Ovary (tissue), 1 donor: ENCODE results near the gene CFAP97D1.

Experiments used
- EP300 ChIP-seq: sonication (generic); formaldehyde crosslinking; IDR thresholded peaks from one replicate; pipeline ENCODE4 v1.6.1; 2017; ENCODE audit warnings: antibody characterized with exemption
- POLR2A ChIP-seq: fragments of 450-650 bp; IDR thresholded peaks from one replicate; pipeline ENCODE4 v1.6.1; 2017; ENCODE audit warnings: antibody characterized with exemption, mild to moderate bottlenecking, moderate library complexity

DNA sequence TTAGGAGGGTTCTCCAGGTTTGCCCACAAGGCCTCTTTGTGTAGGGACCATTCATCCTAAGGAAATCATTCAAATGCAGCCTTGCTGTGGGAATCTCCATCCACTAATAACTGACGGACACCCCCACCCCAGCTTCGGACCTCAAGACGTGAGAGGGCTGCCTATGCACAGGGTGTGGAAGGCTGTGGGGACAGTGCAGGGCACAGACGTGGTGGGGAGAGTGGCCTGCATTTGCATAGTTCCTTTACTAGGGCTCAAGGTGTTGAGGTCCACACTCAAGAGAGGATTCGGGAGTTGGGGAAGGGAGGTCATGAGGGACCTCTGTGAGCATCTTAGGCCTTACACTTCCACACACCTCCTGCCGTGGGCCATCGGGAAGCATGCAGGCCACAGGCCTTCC is 11.3 kb upstream of the CFAP97D1 start:
- TF ChIP-seq POLR2A (no peak), EP300 (no peak)
